ENCODE data around the gene DQX1.

The DQX1 gene, protein sequence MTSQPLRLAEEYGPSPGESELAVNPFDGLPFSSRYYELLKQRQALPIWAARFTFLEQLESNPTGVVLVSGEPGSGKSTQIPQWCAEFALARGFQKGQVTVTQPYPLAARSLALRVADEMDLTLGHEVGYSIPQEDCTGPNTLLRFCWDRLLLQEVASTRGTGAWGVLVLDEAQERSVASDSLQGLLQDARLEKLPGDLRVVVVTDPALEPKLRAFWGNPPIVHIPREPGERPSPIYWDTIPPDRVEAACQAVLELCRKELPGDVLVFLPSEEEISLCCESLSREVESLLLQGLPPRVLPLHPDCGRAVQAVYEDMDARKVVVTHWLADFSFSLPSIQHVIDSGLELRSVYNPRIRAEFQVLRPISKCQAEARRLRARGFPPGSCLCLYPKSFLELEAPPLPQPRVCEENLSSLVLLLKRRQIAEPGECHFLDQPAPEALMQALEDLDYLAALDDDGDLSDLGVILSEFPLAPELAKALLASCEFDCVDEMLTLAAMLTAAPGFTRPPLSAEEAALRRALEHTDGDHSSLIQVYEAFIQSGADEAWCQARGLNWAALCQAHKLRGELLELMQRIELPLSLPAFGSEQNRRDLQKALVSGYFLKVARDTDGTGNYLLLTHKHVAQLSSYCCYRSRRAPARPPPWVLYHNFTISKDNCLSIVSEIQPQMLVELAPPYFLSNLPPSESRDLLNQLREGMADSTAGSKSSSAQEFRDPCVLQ

DNA sequence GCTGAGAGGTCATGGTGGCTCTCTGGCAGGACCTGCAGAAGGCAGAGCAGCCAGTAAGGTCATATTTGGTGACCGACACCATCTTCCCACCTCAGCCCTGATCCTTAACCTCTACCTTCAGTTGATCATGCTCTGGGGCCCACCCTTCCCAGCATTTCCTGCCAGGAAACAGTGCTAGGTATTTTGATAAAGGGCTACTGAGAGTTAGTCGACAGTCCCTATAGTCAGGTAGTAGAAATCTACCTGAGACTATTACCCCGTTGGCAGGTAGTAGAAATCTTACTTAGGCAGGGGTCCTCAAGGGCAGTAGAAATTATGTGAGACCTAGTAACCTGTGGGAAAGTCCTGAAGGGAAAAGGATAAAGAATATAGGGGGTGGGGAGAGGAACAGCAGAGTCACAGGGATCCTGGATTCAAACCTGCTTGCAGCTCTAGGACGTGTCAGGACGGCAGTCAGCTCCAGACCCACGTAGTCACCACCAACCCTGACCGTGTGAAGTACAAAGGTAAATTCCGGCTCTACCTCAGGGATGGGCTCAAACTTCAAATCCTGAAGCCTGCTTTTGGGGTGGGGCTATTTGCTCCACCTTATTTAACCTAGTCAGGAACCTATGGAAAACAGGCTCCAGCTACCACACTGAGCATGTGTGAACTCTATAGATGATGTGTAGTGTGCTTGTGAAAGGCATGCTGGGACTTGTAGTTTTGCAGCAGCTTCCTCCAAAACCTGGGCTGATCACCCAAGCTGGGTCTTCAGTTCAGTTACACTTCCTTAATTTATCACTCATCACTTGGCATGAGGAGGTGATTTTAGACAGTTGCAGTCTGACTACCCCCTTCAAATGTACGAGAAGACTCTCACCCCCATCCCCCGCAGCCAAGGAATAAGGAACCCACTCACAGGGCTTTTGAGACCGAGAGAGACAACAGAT is at the start of gene DQX1:
TSS of gene DQX1 (minus strand) at position 515 of the 932 bp plus-strand sequence. CDS start at position 13, 502 bp downstream.
- TF ChIP-seq, protein P1, sequence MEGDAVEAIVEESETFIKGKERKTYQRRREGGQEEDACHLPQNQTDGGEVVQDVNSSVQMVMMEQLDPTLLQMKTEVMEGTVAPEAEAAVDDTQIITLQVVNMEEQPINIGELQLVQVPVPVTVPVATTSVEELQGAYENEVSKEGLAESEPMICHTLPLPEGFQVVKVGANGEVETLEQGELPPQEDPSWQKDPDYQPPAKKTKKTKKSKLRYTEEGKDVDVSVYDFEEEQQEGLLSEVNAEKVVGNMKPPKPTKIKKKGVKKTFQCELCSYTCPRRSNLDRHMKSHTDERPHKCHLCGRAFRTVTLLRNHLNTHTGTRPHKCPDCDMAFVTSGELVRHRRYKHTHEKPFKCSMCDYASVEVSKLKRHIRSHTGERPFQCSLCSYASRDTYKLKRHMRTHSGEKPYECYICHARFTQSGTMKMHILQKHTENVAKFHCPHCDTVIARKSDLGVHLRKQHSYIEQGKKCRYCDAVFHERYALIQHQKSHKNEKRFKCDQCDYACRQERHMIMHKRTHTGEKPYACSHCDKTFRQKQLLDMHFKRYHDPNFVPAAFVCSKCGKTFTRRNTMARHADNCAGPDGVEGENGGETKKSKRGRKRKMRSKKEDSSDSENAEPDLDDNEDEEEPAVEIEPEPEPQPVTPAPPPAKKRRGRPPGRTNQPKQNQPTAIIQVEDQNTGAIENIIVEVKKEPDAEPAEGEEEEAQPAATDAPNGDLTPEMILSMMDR (conservative IDR thresholded peaks at IDR 0.05; ENCODE audit: low read length) = no peak
- no peak for DNase-seq (ENCODE audit: low read depth)
- no peak within 1 kb of the TSS for H3K4me3 ChIP-seq (ENCODE audit: low read length)

DNA sequence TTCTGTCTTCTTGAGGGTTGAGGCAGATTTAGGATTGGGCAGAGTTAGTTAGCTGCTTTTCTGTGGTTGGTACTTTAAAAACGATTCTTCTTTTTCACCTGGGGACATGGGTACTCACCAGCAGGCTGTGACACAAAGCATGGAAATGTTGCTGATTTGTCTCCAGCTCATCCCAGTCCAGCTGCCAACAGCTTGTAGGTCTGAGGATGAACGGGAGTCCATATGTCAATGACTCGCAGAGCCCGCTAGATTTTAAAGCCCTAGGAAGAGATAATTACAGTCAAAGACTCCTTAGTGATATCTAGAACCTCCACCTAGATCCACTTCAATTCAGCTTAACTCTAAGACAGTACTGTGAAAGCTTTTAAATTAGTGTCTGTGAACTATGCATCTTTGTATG is 49.3 kb upstream of the DQX1 start:
- TF ChIP-seq, protein P1 (conservative IDR thresholded peaks at IDR 0.05; ENCODE audit: low read length) = no peak
- DNase-seq (ENCODE audit: low read depth) = peak; percentile 30
- H3K4me3 ChIP-seq (ENCODE audit: low read length) = no peak overlapping the region

DNA sequence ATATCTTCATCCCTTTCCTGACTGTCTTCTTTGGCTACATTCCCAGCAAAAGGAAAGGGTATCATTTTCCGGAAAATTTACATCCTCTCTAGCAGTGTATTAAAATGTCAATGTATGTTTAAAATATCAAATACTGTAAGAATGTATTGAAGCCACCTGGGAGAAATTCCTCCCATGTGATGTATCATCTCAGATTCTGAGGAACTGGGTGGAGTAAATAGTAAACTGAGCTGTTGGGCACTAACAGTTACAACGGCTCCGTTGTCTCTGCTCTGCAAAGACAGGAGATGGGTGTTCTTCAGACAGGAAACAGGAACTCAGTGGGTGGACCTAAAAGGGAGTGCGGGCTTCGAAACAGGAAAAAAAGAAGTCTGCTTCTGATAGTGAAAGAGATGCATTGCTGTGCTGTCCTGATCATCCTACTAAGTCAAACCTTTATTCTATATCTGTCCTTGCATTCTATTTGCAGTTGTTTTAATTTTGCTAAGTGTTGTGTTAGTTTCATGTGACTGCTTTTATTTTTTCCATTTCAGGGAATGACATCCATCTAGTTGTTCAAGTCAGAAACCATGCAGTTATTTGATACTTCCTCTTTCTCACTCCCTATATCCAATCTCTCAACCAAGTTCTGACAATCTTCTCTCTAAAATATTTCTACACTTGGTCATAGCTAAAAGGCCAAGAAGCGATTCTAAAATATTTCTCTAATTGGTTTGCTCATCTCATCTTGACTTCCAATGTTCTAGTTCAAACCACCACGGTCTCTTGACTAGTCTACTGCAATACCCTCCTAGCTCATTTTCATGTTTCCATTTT is 47.9 kb upstream of the DQX1 start:
- peak; percentile 67 for DNase-seq (ENCODE audit: low read depth)
- TF ChIP-seq, protein P1 (conservative IDR thresholded peaks at IDR 0.05; ENCODE audit: low read length) = no peak
- no peak overlapping the region for H3K4me3 ChIP-seq (ENCODE audit: low read length)

DNA sequence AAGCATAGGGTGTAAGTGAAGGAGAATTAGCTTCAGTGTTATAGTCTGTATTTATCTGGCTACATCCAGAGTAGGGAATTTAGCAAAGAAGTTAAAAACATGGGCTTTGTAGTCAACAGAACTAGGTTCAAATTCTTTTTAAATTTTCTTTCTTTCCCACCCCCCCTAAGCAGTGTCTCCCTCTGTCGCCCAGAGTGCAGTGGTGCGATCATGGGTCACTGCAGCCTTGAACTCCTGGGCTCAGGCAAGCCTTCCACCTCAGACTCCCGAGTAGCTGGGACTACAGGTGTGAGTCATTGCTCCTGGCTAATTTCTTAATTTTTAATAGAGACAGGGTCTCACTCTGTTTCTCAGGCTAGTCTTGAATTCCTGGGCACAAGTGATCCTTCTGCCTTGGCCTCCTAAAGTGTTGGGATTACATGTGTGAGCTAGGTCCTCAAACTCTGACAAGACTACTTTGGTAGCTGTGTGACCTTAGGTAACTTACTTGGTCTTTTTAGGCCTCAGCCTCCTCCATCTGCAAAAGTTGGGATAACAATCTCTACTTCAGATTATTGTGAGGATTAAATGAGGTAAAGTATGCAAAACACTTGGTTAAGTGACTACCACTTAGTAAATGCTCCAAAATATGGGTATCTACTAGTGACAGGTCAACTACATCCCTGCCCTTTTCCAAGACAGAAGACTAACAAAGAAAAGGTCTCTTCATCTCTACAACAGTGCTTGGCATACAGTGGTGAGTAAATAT is 46.3 kb upstream of the DQX1 start:
- H3K4me3 ChIP-seq (ENCODE audit: low read length) = no peak overlapping the region
- TF ChIP-seq, protein P1 (conservative IDR thresholded peaks at IDR 0.05; ENCODE audit: low read length) = no peak
- no peak for DNase-seq (ENCODE audit: low read depth)

DNA sequence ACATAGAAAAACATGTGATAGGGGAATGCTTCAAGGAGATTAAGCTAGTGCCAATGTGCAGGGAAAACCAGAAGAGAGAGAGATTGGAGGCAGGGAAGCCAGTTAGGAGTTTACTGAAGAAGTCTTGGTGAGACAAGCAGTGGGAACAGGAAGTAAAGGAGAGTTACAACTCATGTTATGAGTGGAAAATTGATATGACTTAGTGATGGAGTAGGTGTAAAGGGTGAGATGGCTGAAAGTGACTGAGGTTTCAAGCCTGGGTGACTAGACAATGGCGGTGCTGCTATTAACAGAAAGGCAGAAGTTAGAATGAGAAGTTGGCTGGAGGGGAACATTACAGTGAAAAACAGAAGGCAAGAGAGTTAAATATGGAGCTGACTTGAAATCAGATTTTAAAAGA is 45.0 kb upstream of the DQX1 start:
- DNase-seq (ENCODE audit: low read depth) = no peak
- H3K4me3 ChIP-seq (ENCODE audit: low read length) = no peak overlapping the region
- TF ChIP-seq, protein P1 (conservative IDR thresholded peaks at IDR 0.05; ENCODE audit: low read length) = no peak

DNA sequence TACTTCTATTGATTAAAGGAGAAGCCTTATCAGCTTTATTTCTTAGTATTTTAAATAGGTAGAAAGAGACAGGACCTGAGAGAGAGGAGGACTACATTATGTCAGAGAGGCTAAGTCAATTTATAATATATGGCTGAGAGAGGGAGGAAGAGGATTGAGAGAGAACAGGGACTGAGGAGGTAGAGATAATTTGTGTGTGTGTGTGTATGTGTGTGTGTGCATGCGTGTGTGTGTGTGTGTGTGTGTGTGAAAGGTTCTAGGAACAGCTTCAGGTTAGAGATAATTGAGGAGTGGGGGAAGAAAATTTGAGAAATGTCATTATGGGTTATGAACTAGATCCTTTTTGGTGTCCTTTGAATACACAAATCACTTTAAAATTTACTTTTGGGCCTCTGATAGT is 43.7 kb upstream of the DQX1 start:
- DNase-seq (ENCODE audit: low read depth) = no peak
- H3K4me3 ChIP-seq (ENCODE audit: low read length) = no peak overlapping the region
- TF ChIP-seq, protein P1 (conservative IDR thresholded peaks at IDR 0.05; ENCODE audit: low read length) = no peak
